HL-60 (cell line): Measurements from ENCODE around the gene ECI1.

Experiments used
- GABPA ChIP-seq: IDR thresholded peaks from 2 replicates; pipeline ENCODE4 v1.6.1; 2012; ENCODE audit warnings: low read depth
- POLR2AphosphoS5 ChIP-seq: IDR thresholded peaks from 2 replicates; pipeline ENCODE4 v1.6.1; 2012; ENCODE audit warnings: low read depth
- SPI1 ChIP-seq: IDR thresholded peaks from 2 replicates; pipeline ENCODE4 v1.6.1; 2012; ENCODE audit warnings: low read depth, mild to moderate bottlenecking, borderline replicate concordance
- TF ChIP-seq, protein P1 (sequence below): IDR thresholded peaks from one replicate; pipeline ENCODE4 v1.5.1; 2011; ENCODE audit warnings: low read length, control low read depth, inconsistent platforms; ENCODE audit not compliant: insufficient read depth
- TF ChIP-seq, protein P2 (sequence below): IDR thresholded peaks from 2 replicates; pipeline ENCODE4 v1.6.1; 2012; ENCODE audit warnings: low read depth; ENCODE audit not compliant: insufficient replicate concordance

DNA sequence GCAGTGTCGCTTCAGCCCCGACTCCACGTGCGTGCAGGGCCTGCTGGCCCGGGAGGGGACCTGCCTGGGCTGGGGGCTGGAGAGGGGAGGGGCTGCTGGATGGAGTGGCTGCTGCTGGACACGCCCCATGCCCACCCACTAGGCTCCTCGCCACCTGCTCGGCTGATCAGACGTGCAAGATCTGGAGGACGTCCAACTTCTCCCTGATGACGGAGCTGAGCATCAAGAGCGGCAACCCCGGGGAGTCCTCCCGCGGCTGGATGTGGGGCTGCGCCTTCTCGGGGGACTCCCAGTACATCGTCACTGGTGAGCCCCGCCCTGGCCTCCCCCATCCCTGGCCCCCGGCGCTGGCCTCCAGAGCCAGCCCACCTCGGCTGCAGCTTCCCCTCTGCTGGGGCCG, 43.1 kb downstream of the ECI1 start:
- TF ChIP-seq, protein P1, sequence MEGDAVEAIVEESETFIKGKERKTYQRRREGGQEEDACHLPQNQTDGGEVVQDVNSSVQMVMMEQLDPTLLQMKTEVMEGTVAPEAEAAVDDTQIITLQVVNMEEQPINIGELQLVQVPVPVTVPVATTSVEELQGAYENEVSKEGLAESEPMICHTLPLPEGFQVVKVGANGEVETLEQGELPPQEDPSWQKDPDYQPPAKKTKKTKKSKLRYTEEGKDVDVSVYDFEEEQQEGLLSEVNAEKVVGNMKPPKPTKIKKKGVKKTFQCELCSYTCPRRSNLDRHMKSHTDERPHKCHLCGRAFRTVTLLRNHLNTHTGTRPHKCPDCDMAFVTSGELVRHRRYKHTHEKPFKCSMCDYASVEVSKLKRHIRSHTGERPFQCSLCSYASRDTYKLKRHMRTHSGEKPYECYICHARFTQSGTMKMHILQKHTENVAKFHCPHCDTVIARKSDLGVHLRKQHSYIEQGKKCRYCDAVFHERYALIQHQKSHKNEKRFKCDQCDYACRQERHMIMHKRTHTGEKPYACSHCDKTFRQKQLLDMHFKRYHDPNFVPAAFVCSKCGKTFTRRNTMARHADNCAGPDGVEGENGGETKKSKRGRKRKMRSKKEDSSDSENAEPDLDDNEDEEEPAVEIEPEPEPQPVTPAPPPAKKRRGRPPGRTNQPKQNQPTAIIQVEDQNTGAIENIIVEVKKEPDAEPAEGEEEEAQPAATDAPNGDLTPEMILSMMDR = no peak
- TF ChIP-seq POLR2AphosphoS5 = no peak
- no peak for TF ChIP-seq GABPA
- TF ChIP-seq, protein P2, sequence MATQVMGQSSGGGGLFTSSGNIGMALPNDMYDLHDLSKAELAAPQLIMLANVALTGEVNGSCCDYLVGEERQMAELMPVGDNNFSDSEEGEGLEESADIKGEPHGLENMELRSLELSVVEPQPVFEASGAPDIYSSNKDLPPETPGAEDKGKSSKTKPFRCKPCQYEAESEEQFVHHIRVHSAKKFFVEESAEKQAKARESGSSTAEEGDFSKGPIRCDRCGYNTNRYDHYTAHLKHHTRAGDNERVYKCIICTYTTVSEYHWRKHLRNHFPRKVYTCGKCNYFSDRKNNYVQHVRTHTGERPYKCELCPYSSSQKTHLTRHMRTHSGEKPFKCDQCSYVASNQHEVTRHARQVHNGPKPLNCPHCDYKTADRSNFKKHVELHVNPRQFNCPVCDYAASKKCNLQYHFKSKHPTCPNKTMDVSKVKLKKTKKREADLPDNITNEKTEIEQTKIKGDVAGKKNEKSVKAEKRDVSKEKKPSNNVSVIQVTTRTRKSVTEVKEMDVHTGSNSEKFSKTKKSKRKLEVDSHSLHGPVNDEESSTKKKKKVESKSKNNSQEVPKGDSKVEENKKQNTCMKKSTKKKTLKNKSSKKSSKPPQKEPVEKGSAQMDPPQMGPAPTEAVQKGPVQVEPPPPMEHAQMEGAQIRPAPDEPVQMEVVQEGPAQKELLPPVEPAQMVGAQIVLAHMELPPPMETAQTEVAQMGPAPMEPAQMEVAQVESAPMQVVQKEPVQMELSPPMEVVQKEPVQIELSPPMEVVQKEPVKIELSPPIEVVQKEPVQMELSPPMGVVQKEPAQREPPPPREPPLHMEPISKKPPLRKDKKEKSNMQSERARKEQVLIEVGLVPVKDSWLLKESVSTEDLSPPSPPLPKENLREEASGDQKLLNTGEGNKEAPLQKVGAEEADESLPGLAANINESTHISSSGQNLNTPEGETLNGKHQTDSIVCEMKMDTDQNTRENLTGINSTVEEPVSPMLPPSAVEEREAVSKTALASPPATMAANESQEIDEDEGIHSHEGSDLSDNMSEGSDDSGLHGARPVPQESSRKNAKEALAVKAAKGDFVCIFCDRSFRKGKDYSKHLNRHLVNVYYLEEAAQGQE = no peak
- TF ChIP-seq SPI1 = no peak
